ENCODE data around the gene SORBS2. TPM values are rescaled to one million over a fixed set of nuclear protein-coding genes. Genes with fewer than 3 reads are reported as not detected.

SORBS2 gene
- total and polyA plus RNA-seq, 2 donors (not counting 1 experiment from before 2014, with no cell fraction given), result 0.33 to 3.0 TPM

DNA sequence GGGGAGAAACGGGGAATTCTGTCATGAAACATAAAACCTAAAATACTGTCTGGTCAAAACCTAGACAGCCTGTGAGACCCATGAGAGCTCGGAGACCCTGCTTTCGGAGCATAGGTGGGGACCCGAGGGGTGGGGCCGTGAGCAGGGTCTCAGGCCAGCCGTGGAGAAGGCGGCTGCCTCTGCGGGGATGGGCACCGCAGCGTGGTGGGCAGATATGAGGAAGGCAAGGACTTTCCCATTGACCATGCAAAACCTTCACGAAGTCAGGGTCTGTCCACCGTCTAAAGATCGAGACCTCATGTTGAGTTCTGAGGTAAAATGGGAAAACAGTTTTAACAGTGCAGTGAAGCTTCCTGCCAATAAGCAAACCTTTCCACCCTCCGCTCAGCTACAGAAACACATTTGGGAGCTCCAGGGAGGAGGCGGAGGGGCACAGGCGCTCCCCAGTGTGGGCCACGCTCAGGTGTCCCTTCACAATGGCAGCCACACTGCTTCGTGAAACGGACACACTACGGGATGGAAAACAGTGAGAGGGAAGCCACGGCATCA lies 74.4 kb downstream of the SORBS2 start:
- no peak overlapping the region for H2AFZ ChIP-seq (ENCODE audit: low read length)
- TF ChIP-seq, protein P1, sequence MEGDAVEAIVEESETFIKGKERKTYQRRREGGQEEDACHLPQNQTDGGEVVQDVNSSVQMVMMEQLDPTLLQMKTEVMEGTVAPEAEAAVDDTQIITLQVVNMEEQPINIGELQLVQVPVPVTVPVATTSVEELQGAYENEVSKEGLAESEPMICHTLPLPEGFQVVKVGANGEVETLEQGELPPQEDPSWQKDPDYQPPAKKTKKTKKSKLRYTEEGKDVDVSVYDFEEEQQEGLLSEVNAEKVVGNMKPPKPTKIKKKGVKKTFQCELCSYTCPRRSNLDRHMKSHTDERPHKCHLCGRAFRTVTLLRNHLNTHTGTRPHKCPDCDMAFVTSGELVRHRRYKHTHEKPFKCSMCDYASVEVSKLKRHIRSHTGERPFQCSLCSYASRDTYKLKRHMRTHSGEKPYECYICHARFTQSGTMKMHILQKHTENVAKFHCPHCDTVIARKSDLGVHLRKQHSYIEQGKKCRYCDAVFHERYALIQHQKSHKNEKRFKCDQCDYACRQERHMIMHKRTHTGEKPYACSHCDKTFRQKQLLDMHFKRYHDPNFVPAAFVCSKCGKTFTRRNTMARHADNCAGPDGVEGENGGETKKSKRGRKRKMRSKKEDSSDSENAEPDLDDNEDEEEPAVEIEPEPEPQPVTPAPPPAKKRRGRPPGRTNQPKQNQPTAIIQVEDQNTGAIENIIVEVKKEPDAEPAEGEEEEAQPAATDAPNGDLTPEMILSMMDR (conservative IDR thresholded peaks at IDR 0.05 in 1 of 2, IDR thresholded peaks at IDR 0.05 in 1 of 2; ENCODE audit: low read depth in 1 of 2, low read length in 2 of 2), result no peak
- no peak for TF ChIP-seq EZH2 (IDR thresholded peaks at IDR 0.05; ENCODE audit: low read length, missing control alignments)
- peak overlapping the region in 2 of 4 experiments; percentile 32 to 37 for H3K4me3 ChIP-seq (replicated peaks in 1 of 4; ENCODE audit: control extremely low read depth in 1 of 4, insufficient read depth in 1 of 4, low read depth in 3 of 4, low read length in 4 of 4)
- H3K9ac ChIP-seq (ENCODE audit: insufficient read depth, low read length), result no peak overlapping the region
- DNase-seq (ENCODE audit: low read depth in 2 of 2), result no peak
- no peak overlapping the region for H3K27ac ChIP-seq (ENCODE audit: insufficient read depth, low read length)
- H3K4me1 ChIP-seq (ENCODE audit: control insufficient read depth, extremely low read depth, insufficient read depth, low read length), result peaks cover 8% of the 10 kb centered on the region
- no peaks in the 10 kb centered on the region for H3K9me3 ChIP-seq (ENCODE audit: control insufficient read depth, insufficient read depth, low read depth, low read length)
- peak overlapping the region; percentile 52 for H3K4me2 ChIP-seq (ENCODE audit: extremely low read depth, insufficient read depth, low read length)
- no peaks in the 10 kb centered on the region for H3K36me3 ChIP-seq (ENCODE audit: control insufficient read depth, insufficient read depth, low read length)
- H3K27me3 ChIP-seq (ENCODE audit: control insufficient read depth, insufficient read depth, low read length), result peaks cover 5% of the 10 kb centered on the region
- H4K20me1 ChIP-seq (ENCODE audit: control insufficient read depth, extremely low read depth, insufficient read depth, low read length), result no peaks in the 10 kb centered on the region
- no peaks in the 10 kb centered on the region for H3K79me2 ChIP-seq (ENCODE audit: control insufficient read depth, insufficient read depth, low read length)

DNA sequence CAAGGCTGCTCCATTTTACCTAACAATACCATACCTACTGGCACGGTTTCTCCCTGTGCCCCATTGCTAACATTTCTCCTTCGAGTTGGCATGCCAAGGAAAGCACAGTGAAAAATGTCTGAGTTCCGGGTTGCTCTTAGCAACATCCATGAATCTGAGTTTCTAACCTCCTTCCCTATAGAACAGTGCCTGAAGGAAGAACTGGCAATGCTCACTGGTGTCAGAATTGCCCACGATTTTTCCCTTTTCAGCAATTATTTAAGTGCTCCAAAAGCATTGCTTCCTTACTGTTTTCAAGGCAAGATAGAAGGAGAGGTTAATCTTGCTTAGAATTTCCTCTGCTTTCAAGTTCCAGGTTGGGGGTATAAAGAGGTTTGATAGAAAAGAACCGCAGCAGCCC lies 75.1 kb downstream of the SORBS2 start:
- Histone ChIP-seq H3K9ac (ENCODE audit: insufficient read depth, low read length) (no peak overlapping the region), H3K4me3 (replicated peaks in 1 of 4; ENCODE audit: control extremely low read depth in 1 of 4, insufficient read depth in 1 of 4, low read depth in 3 of 4, low read length in 4 of 4) (no peak overlapping the region), H3K36me3 (ENCODE audit: control insufficient read depth, insufficient read depth, low read length) (no peaks in the 10 kb centered on the region), H3K9me3 (ENCODE audit: control insufficient read depth, insufficient read depth, low read depth, low read length) (no peaks in the 10 kb centered on the region), H4K20me1 (ENCODE audit: control insufficient read depth, extremely low read depth, insufficient read depth, low read length) (no peaks in the 10 kb centered on the region), H3K4me1 (ENCODE audit: control insufficient read depth, extremely low read depth, insufficient read depth, low read length) (peaks cover 8% of the 10 kb centered on the region), H3K27ac (ENCODE audit: insufficient read depth, low read length) (no peak overlapping the region), H3K4me2 (ENCODE audit: extremely low read depth, insufficient read depth, low read length) (no peak overlapping the region), H3K79me2 (ENCODE audit: control insufficient read depth, insufficient read depth, low read length) (no peaks in the 10 kb centered on the region), H3K27me3 (ENCODE audit: control insufficient read depth, insufficient read depth, low read length) (peaks cover 5% of the 10 kb centered on the region), H2AFZ (ENCODE audit: low read length) (no peak overlapping the region)
- DNase-seq (ENCODE audit: low read depth in 2 of 2), result no peak
- TF ChIP-seq, protein P1 (conservative IDR thresholded peaks at IDR 0.05 in 1 of 2, IDR thresholded peaks at IDR 0.05 in 1 of 2; ENCODE audit: low read depth in 1 of 2, low read length in 2 of 2), result no peak

DNA sequence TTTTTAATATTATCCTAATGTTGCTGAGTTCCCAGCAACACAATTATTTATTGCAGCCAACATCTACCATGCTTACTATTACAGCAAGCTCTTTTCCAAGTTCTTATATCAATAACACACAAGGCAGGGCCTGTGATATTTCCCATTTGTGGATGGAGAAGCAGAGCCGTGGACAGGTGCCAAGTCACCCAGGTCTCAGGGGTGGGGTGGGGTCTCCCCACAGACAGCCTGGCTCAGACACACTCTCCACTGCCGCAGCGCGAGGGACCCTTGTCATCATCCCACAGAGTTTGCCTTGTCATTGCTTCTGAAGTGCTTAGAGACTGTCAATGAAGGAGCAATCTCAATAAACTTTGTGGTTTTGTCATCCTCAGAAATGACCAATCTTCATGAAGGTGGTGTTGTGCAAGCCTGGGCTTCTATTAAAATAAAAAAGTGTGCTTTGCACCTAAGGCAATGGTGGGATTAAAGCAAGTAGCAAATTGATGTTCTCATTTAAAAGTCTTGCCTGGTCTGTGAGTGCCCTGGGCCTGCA lies 76.1 kb downstream of the SORBS2 start:
- Histone ChIP-seq H4K20me1 (ENCODE audit: control insufficient read depth, extremely low read depth, insufficient read depth, low read length) (no peaks in the 10 kb centered on the region), H3K79me2 (ENCODE audit: control insufficient read depth, insufficient read depth, low read length) (no peaks in the 10 kb centered on the region), H3K4me2 (ENCODE audit: extremely low read depth, insufficient read depth, low read length) (no peak overlapping the region), H3K4me1 (ENCODE audit: control insufficient read depth, extremely low read depth, insufficient read depth, low read length) (peaks cover 8% of the 10 kb centered on the region), H3K27ac (ENCODE audit: insufficient read depth, low read length) (no peak overlapping the region), H3K36me3 (ENCODE audit: control insufficient read depth, insufficient read depth, low read length) (no peaks in the 10 kb centered on the region), H3K9me3 (ENCODE audit: control insufficient read depth, insufficient read depth, low read depth, low read length) (no peaks in the 10 kb centered on the region), H3K27me3 (ENCODE audit: control insufficient read depth, insufficient read depth, low read length) (peaks cover 5% of the 10 kb centered on the region), H3K9ac (ENCODE audit: insufficient read depth, low read length) (no peak overlapping the region), H3K4me3 (replicated peaks in 1 of 4; ENCODE audit: control extremely low read depth in 1 of 4, insufficient read depth in 1 of 4, low read depth in 3 of 4, low read length in 4 of 4) (no peak overlapping the region), H2AFZ (ENCODE audit: low read length) (no peak overlapping the region)
- DNase-seq (ENCODE audit: low read depth in 2 of 2), result no peak
- TF ChIP-seq, protein P1 (conservative IDR thresholded peaks at IDR 0.05 in 1 of 2, IDR thresholded peaks at IDR 0.05 in 1 of 2; ENCODE audit: low read depth in 1 of 2, low read length in 2 of 2), result no peak
- TF ChIP-seq EZH2 (IDR thresholded peaks at IDR 0.05; ENCODE audit: low read length, missing control alignments), result no peak

All from fibroblast of lung (primary cell).